ENCODE results near the gene USP11.

DNA sequence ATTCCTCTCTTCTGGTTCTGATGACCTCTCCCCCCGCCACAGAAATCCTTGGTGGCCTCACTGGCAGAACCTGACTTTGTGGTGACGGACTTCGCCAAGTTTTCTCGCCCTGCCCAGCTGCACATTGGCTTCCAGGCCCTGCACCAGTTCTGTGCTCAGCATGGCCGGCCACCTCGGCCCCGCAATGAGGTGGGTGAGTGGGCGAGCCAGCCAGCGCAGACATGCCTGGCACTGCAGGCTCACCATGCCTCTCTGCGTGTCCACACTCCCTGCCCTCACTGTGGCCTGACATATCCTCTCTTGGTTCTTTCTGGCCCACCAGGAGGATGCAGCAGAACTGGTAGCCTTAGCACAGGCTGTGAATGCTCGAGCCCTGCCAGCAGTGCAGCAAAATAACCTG lies 30.5 kb upstream of the USP11 start:
- TF ChIP-seq FOXA1 (IDR thresholded peaks at IDR 0.05) (no peak), TARDBP (IDR thresholded peaks at IDR 0.05) (no peak), FOXM1 (IDR thresholded peaks at IDR 0.05; ENCODE audit: borderline replicate concordance) (no peak), ELF4 (IDR thresholded peaks at IDR 0.05) (no peak), L3MBTL2 (conservative IDR thresholded peaks at IDR 0.05) (no peak)
